Keratinocyte (primary cell): ENCODE measurements around the gene GLB1L2. TPM values are rescaled to one million over a fixed set of nuclear protein-coding genes. Genes with fewer than 3 reads are reported as not detected.

ENCODE experiments used
- DNase-seq: peaks from one replicate; pipeline ENCODE4 v3.0.0-alpha.2; 2011; ENCODE audit warnings: low read depth, missing footprints, low spot score
- FAIRE-seq: peaks from 2 replicates; lab custom pipeline; 2011; peaks lifted over from hg19 to GRCh38; lab: Jason Lieb, UNC
- H2AFZ ChIP-seq: 2 replicates; pipeline ENCODE4 v1.6.0; 2012; ENCODE audit warnings: low read length, control low read depth, inconsistent platforms; ENCODE audit not compliant: control insufficient read depth
- H3K27ac ChIP-seq: 2 replicates; pipeline ENCODE4 v1.5.1; 2011; ENCODE audit warnings: low read length; ENCODE audit not compliant: control insufficient read depth, insufficient read depth
- H3K27me3 ChIP-seq: 3 replicates; pipeline ENCODE4 v1.6.0; 2011; ENCODE audit warnings: low read length; ENCODE audit not compliant: control insufficient read depth, insufficient read depth; ENCODE audit errors: extremely low read depth
- H3K36me3 ChIP-seq, 2 experiments: 2 replicates in 1 of 2; 3 replicates in 1 of 2; pipeline ENCODE4 v1.5.1; 2011; ENCODE audit warnings: low read length in 2 of 2, mild to moderate bottlenecking in 1 of 2; ENCODE audit not compliant: control insufficient read depth in 2 of 2, insufficient read depth in 2 of 2; ENCODE audit errors: extremely low read depth in 1 of 2
- H3K4me1 ChIP-seq: 3 replicates; pipeline ENCODE4 v1.5.1; 2011; ENCODE audit warnings: low read length; ENCODE audit not compliant: control insufficient read depth, insufficient read depth; ENCODE audit errors: extremely low read depth
- H3K4me2 ChIP-seq: 3 replicates; pipeline ENCODE4 v1.6.0; 2011; ENCODE audit warnings: low read depth, low read length; ENCODE audit not compliant: control insufficient read depth, insufficient read depth; ENCODE audit errors: extremely low read depth
- H3K4me3 ChIP-seq, 3 experiments: fragments of 200-600 bp in 1 of 3; sonication (generic) in 1 of 3; 2 replicates in 2 of 3; 3 replicates in 1 of 3; pipeline ENCODE4 v1.5.1; 2011 to 2016; ENCODE audit warnings: low read length in 3 of 3, mild to moderate bottlenecking in 3 of 3, control low read depth in 2 of 3, inconsistent platforms in 1 of 3, low read depth in 1 of 3, mixed read lengths in 1 of 3, mixed run types in 1 of 3, moderate library complexity in 1 of 3; ENCODE audit not compliant: control insufficient read depth in 2 of 3, insufficient read depth in 2 of 3; ENCODE audit errors: extremely low read depth in 1 of 3
- H3K79me2 ChIP-seq: 2 replicates; pipeline ENCODE4 v1.6.0; 2012; ENCODE audit warnings: low read length; ENCODE audit not compliant: control insufficient read depth, insufficient read depth
- H3K9ac ChIP-seq: 3 replicates; pipeline ENCODE4 v1.6.0; 2011; ENCODE audit warnings: low read length; ENCODE audit not compliant: control insufficient read depth, insufficient read depth; ENCODE audit errors: extremely low read depth
- H3K9me1 ChIP-seq: 3 replicates; pipeline ENCODE4 v1.6.0; 2011; ENCODE audit warnings: low read length; ENCODE audit not compliant: control insufficient read depth, insufficient read depth; ENCODE audit errors: extremely low read depth
- H3K9me3 ChIP-seq: 2 replicates; pipeline ENCODE4 v1.5.1; 2012; ENCODE audit warnings: low read depth, low read length; ENCODE audit not compliant: control insufficient read depth
- H4K20me1 ChIP-seq: 3 replicates; pipeline ENCODE4 v1.6.0; 2011; ENCODE audit warnings: low read length; ENCODE audit not compliant: control insufficient read depth, insufficient read depth; ENCODE audit errors: extremely low read depth
- CTCF ChIP-seq, 3 experiments: IDR thresholded peaks in 1 of 3; conservative IDR thresholded peaks in 1 of 3; optimal IDR thresholded peaks in 1 of 3; 2 replicates in 2 of 3; 3 replicates in 1 of 3; pipeline versions ENCODE3 to v1.5.1; 2011; ENCODE audit warnings: low read length in 3 of 3, mild to moderate bottlenecking in 3 of 3, moderate library complexity in 2 of 3, control low read depth in 1 of 3, inconsistent platforms in 1 of 3; ENCODE audit not compliant: insufficient read depth in 2 of 3; ENCODE audit errors: extremely low read depth in 1 of 3
- EZH2 ChIP-seq: IDR thresholded peaks from one replicate; pipeline ENCODE4 v1.6.1; 2012; ENCODE audit warnings: inconsistent platforms, mild to moderate bottlenecking, low read length, moderate library complexity
- dilution Hi-C: fragments of 300-500 bp; cut with MboI; formaldehyde crosslinking; loops from one replicate; pipeline ENCODE4 v1.7.0; 2020; ENCODE audit warnings: low sequenced_read_pairs; ENCODE audit not compliant: extremely low pct_ligation_motif_present
- polyA plus RNA-seq, 5 experiments: library from polyadenylated mRNA; depleted of rRNA in 3 of 5; stranded (reverse) in 3 of 5; stranded (forward) in 1 of 5; unstranded in 1 of 5; fragments of >200 nt; gene quantifications; 1 replicate in 1 of 5; 2 replicates in 3 of 5; 3 replicates in 1 of 5; pipeline versions ENCODE4 v1.2.1 to v1.2.3, GENCODE V29; 2011 to 2012; ENCODE audit warnings: missing spikeins in 2 of 5, low read depth in 1 of 5, low replicate concordance in 1 of 5

Gene GLB1L2
- polyA plus RNA-seq, 1 donor (not counting 4 experiments of a cell fraction or from before 2014, with no cell fraction given), result 4.3 TPM

GRCh38 chr11:134330611-134331353 is 1.0 kb upstream of the GLB1L2 start:
- TF ChIP-seq EZH2 (no peak), CTCF (optimal IDR thresholded peaks at IDR 0.05 in 1 of 3, IDR thresholded peaks at IDR 0.05 in 1 of 3, conservative IDR thresholded peaks at IDR 0.05 in 1 of 3; ENCODE audit: extremely low read depth in 1 of 3, insufficient read depth in 2 of 3, low read length in 3 of 3) (no peak)
- FAIRE-seq (no peak), DNase-seq (no peak)
- no peaks in the 10 kb centered on the region for H4K20me1 ChIP-seq
- H3K4me1 ChIP-seq, result peaks cover 2% of the 10 kb centered on the region
- H3K9me3 ChIP-seq, result no peaks in the 10 kb centered on the region
- H3K9me1 ChIP-seq, result no peaks in the 10 kb centered on the region
- peaks cover 8% of the 10 kb centered on the region for H3K27me3 ChIP-seq
- peak overlapping the region; percentile 69 for H3K4me2 ChIP-seq
- dilution Hi-C loops, result no loop called here
- peak overlapping the region; percentile 32 for H3K9ac ChIP-seq
- no peak overlapping the region for H2AFZ ChIP-seq
- H3K4me3 ChIP-seq, result peak overlapping the region in 2 of 3 experiments; percentile 46 to 64
- no peaks in the 10 kb centered on the region for H3K79me2 ChIP-seq
- H3K27ac ChIP-seq, result no peak overlapping the region
- H3K36me3 ChIP-seq, result no peaks in the 10 kb centered on the region

GRCh38 chr11:134332189-134332631 is 422 bp downstream of the GLB1L2 start:
- dilution Hi-C loops, result no loop called here
- peak overlapping the region; percentile 35 for H3K9ac ChIP-seq
- no peak overlapping the region for H3K27ac ChIP-seq
- peak overlapping the region; percentile 88 for H3K4me2 ChIP-seq
- no peaks in the 10 kb centered on the region for H3K79me2 ChIP-seq
- no peaks in the 10 kb centered on the region for H3K36me3 ChIP-seq
- no peaks in the 10 kb centered on the region for H4K20me1 ChIP-seq
- H3K27me3 ChIP-seq, result peaks cover 8% of the 10 kb centered on the region
- peak overlapping the region; percentile 50 to 71 (median 69) for H3K4me3 ChIP-seq
- H2AFZ ChIP-seq, result peak overlapping the region; percentile 75
- FAIRE-seq (no peak), DNase-seq (no peak)
- H3K4me1 ChIP-seq, result peaks cover 2% of the 10 kb centered on the region
- H3K9me1 ChIP-seq, result no peaks in the 10 kb centered on the region
- TF ChIP-seq EZH2, result peak; percentile 20
- peak in 1 of 3 experiments; percentile 27 for TF ChIP-seq CTCF (optimal IDR thresholded peaks at IDR 0.05 in 1 of 3, IDR thresholded peaks at IDR 0.05 in 1 of 3, conservative IDR thresholded peaks at IDR 0.05 in 1 of 3; ENCODE audit: extremely low read depth in 1 of 3, insufficient read depth in 2 of 3, low read length in 3 of 3)
- H3K9me3 ChIP-seq, result no peaks in the 10 kb centered on the region
